GM23248 (cell line): Measurements from ENCODE around the gene FAM151A. TPM values are rescaled to one million over a fixed set of nuclear protein-coding genes. Genes with fewer than 3 reads are reported as not detected.

ENCODE experiments used
- DNase-seq: peaks from one replicate; pipeline ENCODE4 v3.0.0-alpha.2; 2015
- H2AFZ ChIP-seq: fragments of 200-600 bp; sonication (generic); 2 replicates; pipeline ENCODE4 v1.6.1; 2016; ENCODE audit warnings: antibody characterized with exemption
- H3F3A ChIP-seq: fragments of 200-600 bp; sonication (generic); 2 replicates; pipeline ENCODE4 v1.6.1; 2016; ENCODE audit warnings: mild to moderate bottlenecking, antibody characterized with exemption, mixed run types; ENCODE audit not compliant: insufficient read depth
- H3K27ac ChIP-seq: fragments of 200-600 bp; sonication (generic); 2 replicates; pipeline ENCODE4 v1.5.1; 2016; ENCODE audit warnings: mild to moderate bottlenecking
- H3K27me3 ChIP-seq: fragments of 200-600 bp; sonication (generic); replicated peaks from 2 replicates; pipeline ENCODE4 v1.6.1; 2016; ENCODE audit warnings: mild to moderate bottlenecking; ENCODE audit not compliant: insufficient read depth
- H3K36me3 ChIP-seq: fragments of 200-600 bp; sonication (generic); 2 replicates; pipeline ENCODE4 v1.6.1; 2016; ENCODE audit warnings: low read depth, mild to moderate bottlenecking
- H3K4me1 ChIP-seq: fragments of 200-600 bp; sonication (generic); 2 replicates; pipeline ENCODE4 v1.6.1; 2016; ENCODE audit warnings: mild to moderate bottlenecking; ENCODE audit not compliant: insufficient read depth
- H3K4me2 ChIP-seq: fragments of 200-600 bp; sonication (generic); one replicate; pipeline ENCODE4 v1.6.1; 2016; ENCODE audit warnings: mild to moderate bottlenecking; ENCODE audit not compliant: unreplicated experiment
- H3K4me3 ChIP-seq: fragments of 200-600 bp; sonication (generic); 2 replicates; pipeline ENCODE4 v1.5.1; 2016; ENCODE audit warnings: mild to moderate bottlenecking
- H3K79me2 ChIP-seq: fragments of 200-600 bp; sonication (generic); 2 replicates; pipeline ENCODE4 v1.6.1; 2016; ENCODE audit warnings: mild to moderate bottlenecking; ENCODE audit not compliant: insufficient read depth
- H3K9ac ChIP-seq: fragments of 200-600 bp; sonication (generic); 2 replicates; pipeline ENCODE4 v1.6.1; 2016; ENCODE audit warnings: mild to moderate bottlenecking
- H3K9me2 ChIP-seq: fragments of 200-600 bp; sonication (generic); 2 replicates; pipeline ENCODE4 v1.6.1; 2016; ENCODE audit warnings: mixed run types, mild to moderate bottlenecking, moderate library complexity; ENCODE audit not compliant: insufficient read depth
- H3K9me3 ChIP-seq: fragments of 200-600 bp; sonication (generic); one replicate; pipeline ENCODE4 v1.6.1; 2017; ENCODE audit warnings: low read depth
- H4K20me1 ChIP-seq: fragments of 200-600 bp; sonication (generic); 2 replicates; pipeline ENCODE4 v1.6.0; 2016; ENCODE audit not compliant: insufficient read depth
- EZH2 ChIP-seq: fragments of 200-600 bp; sonication (generic); IDR thresholded peaks from 2 replicates; pipeline ENCODE4 v1.6.1; 2018; ENCODE audit warnings: antibody characterized with exemption, mild to moderate bottlenecking; ENCODE audit not compliant: insufficient read depth, poor library complexity, severe bottlenecking
- EZH2phosphoT487 ChIP-seq: fragments of 200-600 bp; sonication (generic); IDR thresholded peaks from 2 replicates; pipeline ENCODE4 v1.6.1; 2018; ENCODE audit warnings: antibody characterized with exemption, moderate library complexity, mild to moderate bottlenecking, low read depth; ENCODE audit not compliant: insufficient read depth
- WGBS, 2 experiments: methylation state at CpG; one replicate each; pipeline ENCODE4 v1.1.6; 2015 to 2017; ENCODE audit warnings: low lambda C conversion rate in 2 of 2, low coverage in 1 of 2; ENCODE audit errors: missing lambda C conversion rate in 2 of 2; 5-methylcytosine and 5-hydroxymethylcytosine counted together
- in situ Hi-C: fragments of 300-500 bp; cut with MboI; formaldehyde crosslinking; loops from 2 replicates; pipeline ENCODE4 v1.15.0; 2020
- polyA plus RNA-seq: library from polyadenylated mRNA; unstranded; fragments of >200 nt; fragmentation: Nextera tagmentation; extraction: Ambion mirVana; gene quantifications from 2 replicates; pipeline ENCODE4 v1.2.1, GENCODE V29; 2016
- total RNA-seq: library from RNA; depleted of rRNA; stranded (reverse); fragments of >200 nt; shearing (Covaris generic); gene quantifications from 2 replicates; pipeline ENCODE4 v1.2.3, GENCODE V29; 2014

FAM151A gene
- total and polyA plus RNA-seq, 2 experiments from 2014 or later = 0.09 TPM; not detected in 1

- in situ Hi-C loops = no loop called here
- no peaks in the 10 kb centered on the region for H3K79me2 ChIP-seq
- no peak overlapping the region for H3K27ac ChIP-seq
- 0 out of 2 replicates have a peak, but pooled peaks cover 5% of the 10 kb centered on the region for H3K4me1 ChIP-seq
- H3K27me3 ChIP-seq = no peaks in the 10 kb centered on the region
- H4K20me1 ChIP-seq = no peaks in the 10 kb centered on the region
- H3K9me2 ChIP-seq = no peaks in the 10 kb centered on the region
- no peak overlapping the region for H3K4me2 ChIP-seq
- 92 to 93% methylated on average over 19 of the region's 19 CpGs for WGBS, 2 experiments
- H3F3A ChIP-seq = no peaks in the 10 kb centered on the region
- H2AFZ ChIP-seq = no peak overlapping the region
- no peak overlapping the region for H3K9ac ChIP-seq
- no peak for DNase-seq
- H3K36me3 ChIP-seq = no peaks in the 10 kb centered on the region
- H3K4me3 ChIP-seq = no peak overlapping the region
- TF ChIP-seq EZH2phosphoT487 = no peak
- no peak for TF ChIP-seq EZH2
- H3K9me3 ChIP-seq = no peaks in the 10 kb centered on the region
These were observed 40.6 kb downstream of the FAM151A start for GRCh38 chr1:54582566-54583306.

- DNase-seq = peak; percentile 96
- H3K9ac ChIP-seq = peak overlapping the region; percentile 65
- 0 out of 2 replicates have a peak, but pooled peaks cover 5% of the 10 kb centered on the region for H3K4me1 ChIP-seq
- H3K9me2 ChIP-seq = no peaks in the 10 kb centered on the region
- H3K9me3 ChIP-seq = no peaks in the 10 kb centered on the region
- no peak overlapping the region for H3K4me2 ChIP-seq
- peak overlapping the region; percentile 55 for H2AFZ ChIP-seq
- 0 out of 2 replicates have a peak overlapping the region, but pooled peaks have one; percentile 12 for H3K27ac ChIP-seq
- no peak overlapping the region for H3K4me3 ChIP-seq
- H3K79me2 ChIP-seq = no peaks in the 10 kb centered on the region
- TF ChIP-seq EZH2phosphoT487 (no peak), EZH2 (no peak)
- H3K27me3 ChIP-seq = no peaks in the 10 kb centered on the region
- no peaks in the 10 kb centered on the region for H3K36me3 ChIP-seq
- no peaks in the 10 kb centered on the region for H4K20me1 ChIP-seq
- 22 to 28% methylated on average over 5 of the region's 5 CpGs for WGBS, 2 experiments
- in situ Hi-C loops = no loop called here
- no peaks in the 10 kb centered on the region for H3F3A ChIP-seq
These were observed 41.7 kb downstream of the FAM151A start for GRCh38 chr1:54581621-54582035.

- no peak overlapping the region for H3K4me2 ChIP-seq
- H3F3A ChIP-seq = no peaks in the 10 kb centered on the region
- TF ChIP-seq EZH2phosphoT487 = no peak
- no peak for TF ChIP-seq EZH2
- DNase-seq = no peak
- H3K27ac ChIP-seq = 0 out of 2 replicates have a peak overlapping the region, but pooled peaks have one; percentile 12
- H3K4me3 ChIP-seq = no peak overlapping the region
- no peaks in the 10 kb centered on the region for H4K20me1 ChIP-seq
- WGBS, 2 experiments = 85 to 87% methylated on average over 11 of the region's 11 CpGs
- H3K4me1 ChIP-seq = 0 out of 2 replicates have a peak, but pooled peaks cover 5% of the 10 kb centered on the region
- in situ Hi-C loops = no loop called here
- H3K27me3 ChIP-seq = no peaks in the 10 kb centered on the region
- H3K9ac ChIP-seq = peak overlapping the region; percentile 65
- no peaks in the 10 kb centered on the region for H3K9me2 ChIP-seq
- H3K9me3 ChIP-seq = no peaks in the 10 kb centered on the region
- H3K79me2 ChIP-seq = no peaks in the 10 kb centered on the region
- H3K36me3 ChIP-seq = no peaks in the 10 kb centered on the region
- H2AFZ ChIP-seq = peak overlapping the region; percentile 55
These were observed 42.3 kb downstream of the FAM151A start for GRCh38 chr1:54580856-54581550.

- no peaks in the 10 kb centered on the region for H4K20me1 ChIP-seq
- H3F3A ChIP-seq = no peaks in the 10 kb centered on the region
- 91 to 96% methylated on average over 4 of the region's 4 CpGs for WGBS, 2 experiments
- no peaks in the 10 kb centered on the region for H3K9me2 ChIP-seq
- no peak overlapping the region for H3K9ac ChIP-seq
- no peak for TF ChIP-seq EZH2phosphoT487
- TF ChIP-seq EZH2 = no peak
- no peak for DNase-seq
- no peaks in the 10 kb centered on the region for H3K9me3 ChIP-seq
- no peaks in the 10 kb centered on the region for H3K27me3 ChIP-seq
- no peak overlapping the region for H3K27ac ChIP-seq
- no peaks in the 10 kb centered on the region for H3K36me3 ChIP-seq
- no peak overlapping the region for H3K4me3 ChIP-seq
- H2AFZ ChIP-seq = no peak overlapping the region
- in situ Hi-C loops = no loop called here
- H3K4me1 ChIP-seq = 0 out of 2 replicates have a peak, but pooled peaks cover 5% of the 10 kb centered on the region
- no peaks in the 10 kb centered on the region for H3K79me2 ChIP-seq
- H3K4me2 ChIP-seq = no peak overlapping the region
These were observed 44.0 kb downstream of the FAM151A start for GRCh38 chr1:54579337-54579781.
